ENCODE results near the gene FARP2.
"Not testable (repeated sequence)": the region's sequence is repeated elsewhere in the genome, so short reads cannot be mapped to it uniquely, and the experiment has no call there.

Gene FARP2

DNA sequence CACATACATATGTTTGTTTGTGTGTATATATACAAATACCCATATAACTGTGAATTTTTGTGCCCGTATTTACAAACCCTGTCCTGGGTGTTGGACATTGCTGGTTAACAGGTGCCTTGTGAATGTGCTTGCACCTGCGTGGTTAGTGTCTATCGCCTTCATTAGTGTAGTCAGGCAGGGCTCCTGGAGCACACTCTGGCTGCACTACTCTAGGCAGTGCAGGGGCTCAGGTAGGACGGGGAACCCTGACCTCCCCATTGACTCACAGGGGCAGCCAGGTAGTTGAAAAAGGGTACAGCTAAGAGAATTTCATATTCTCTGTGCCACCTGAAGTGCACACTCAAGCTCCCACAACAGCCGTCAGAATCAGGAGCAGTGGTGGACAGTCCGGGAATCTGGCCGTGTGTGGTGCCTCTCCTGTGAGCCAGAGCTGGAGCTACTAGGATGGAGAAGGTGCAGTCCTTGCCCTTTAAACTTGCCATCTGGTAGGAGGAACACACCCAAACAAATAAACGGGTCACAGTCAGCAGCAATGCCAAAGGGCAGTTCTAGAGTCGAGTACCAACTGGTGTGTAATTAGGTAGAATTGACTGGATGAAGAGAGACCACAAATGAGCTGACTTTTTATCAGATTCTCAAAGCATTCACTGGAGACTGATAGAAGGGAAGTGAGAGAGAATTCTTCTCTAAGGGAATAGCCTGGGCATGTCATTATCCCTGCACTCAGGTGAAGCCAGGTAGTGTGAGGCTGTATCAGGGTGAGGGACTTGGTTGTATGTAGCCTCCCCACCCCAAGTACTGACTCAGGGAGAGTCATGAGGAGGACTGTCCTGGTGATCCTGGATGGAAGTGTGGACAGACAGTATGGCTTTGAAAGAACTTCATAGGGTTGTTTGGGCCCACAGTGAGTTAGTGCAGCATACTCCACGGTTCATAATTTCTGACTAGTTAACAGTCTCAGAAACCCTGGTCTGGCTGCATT, 44.1 kb downstream of the FARP2 start:
- no peak for DNase-seq (ENCODE audit: low spot score)

DNA sequence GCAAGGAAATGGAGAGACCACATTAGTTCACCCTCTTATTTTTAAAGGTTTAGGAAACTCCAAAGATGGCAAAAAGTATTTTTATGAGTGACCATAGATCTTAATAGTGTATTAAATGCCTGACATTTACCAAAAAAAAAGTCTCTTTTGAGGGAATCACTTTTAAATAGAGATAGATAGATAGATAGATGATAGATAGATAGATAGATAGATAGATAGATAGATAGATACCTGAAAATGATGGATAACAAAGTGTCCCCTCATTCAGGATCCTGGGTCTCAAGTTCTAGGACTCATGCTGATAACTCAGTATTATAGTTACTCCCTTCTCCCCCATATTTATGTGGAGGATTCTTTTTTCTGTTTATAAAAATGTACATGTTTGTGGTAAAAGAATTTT, 52.8 kb downstream of the FARP2 start:
- DNase-seq (ENCODE audit: low spot score): no peak

DNA sequence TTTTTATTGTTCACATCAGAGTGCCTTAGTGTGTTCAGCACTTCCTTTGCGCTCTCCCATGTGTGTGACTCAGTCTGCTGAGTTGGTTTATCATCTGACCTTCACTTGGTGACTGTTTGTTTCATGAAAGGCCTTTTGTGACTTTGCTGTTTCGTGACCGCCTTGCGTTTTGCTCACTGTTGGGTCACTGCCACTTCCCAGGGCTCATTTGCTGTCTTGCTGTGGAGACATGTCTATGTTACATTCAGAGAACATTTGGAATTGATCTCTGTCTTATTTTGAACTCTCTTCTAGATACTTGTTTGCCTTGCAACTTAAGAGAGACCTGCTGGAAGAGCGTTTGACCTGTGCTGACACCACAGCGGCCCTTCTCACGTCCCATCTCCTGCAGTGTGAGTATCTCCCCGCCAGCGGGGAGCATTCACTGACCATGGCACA, 54.7 kb downstream of the FARP2 start:
- no peak for DNase-seq (ENCODE audit: low spot score)

DNA sequence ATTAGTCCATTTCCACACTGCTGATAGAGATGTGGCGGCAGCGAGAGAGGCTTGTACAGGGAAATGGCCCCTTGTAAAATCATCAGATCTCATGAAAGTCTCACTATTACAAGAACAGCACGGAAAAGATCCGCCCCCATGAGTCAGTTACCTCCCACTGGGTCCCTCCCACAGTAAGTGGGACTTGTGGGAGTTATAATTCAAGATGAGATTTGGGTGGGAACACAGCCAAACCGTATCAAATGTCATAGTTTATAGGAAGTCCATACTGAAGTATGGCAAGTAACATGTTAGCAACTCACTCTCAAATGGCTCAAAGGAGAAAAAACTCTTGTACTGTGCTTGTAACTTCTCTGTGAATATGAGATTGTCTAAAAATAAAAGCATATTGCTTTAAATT, 56.1 kb downstream of the FARP2 start:
- no peak for DNase-seq (ENCODE audit: low spot score)

DNA sequence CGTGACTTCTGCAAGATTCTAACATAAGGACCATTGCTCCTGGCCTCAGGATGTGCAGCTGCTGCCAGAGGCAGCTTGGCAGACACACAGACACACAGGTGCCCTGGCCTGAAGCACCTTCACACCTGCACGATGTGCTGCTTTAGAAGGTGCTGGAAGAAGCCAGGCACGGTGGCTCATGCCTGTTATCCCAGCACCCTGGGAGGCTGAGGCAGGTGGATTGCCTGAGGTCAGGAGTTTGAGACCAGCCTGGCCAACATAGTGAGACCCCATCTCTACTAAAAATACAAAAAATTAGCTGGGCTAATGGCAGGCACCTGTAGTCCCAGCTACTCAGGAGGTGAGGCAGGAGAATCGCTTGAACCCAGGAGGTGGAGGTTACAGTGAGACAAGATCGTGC, 57.4 kb downstream of the FARP2 start:
- DNase-seq (ENCODE audit: low spot score): not testable (repeated sequence)

DNA sequence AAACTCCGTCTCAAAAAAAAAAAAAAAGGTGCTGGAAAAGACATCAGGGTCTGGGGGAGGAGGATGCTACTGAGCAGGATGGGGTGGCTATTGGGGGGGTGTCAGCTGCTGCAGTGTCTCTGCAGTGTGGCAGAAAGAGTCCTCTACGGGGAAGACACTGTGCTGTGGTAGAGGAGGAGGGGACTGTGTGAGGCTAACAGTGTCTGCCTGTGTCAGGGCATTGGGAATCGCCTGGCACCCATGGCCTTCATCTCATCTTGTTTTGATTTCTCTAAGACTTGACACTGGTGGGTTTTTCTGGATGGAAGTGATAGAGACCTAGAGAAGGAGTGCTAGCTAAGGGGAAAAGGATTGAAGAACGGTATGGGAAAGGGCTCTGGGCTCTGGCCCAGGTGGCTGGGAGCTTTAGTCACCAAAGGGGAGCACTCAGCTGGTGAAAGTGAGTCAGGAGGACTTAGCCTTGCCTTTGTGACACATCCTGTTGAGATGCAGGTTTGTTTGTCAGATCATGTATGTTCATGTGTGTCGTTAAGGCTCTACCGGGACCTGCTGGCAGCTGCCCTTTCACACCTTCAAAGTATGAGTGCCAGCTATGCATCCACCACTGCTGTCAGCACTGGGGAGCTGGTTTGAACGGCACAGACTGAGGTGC, 58.0 kb downstream of the FARP2 start:
- DNase-seq (ENCODE audit: low spot score): no peak

DNA sequence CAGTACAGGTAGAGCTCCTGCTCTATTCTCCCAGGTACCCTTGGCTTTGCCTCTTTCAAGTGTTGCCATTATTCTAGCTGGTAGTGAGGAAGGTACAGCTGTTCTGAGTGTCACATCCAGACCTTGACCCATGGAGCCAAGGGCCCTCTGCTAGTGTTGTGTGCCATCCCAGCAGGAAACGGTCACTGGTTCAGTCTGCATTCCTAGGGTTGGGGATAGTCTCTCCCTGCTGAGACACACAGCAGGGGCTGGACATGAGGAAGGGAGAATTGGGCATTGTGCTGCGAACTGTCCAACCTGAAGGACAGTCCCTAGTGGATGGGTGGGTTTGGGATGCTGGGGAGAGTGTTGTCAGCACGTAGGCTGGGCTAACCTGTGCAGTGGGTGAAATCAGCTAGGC, 59.1 kb downstream of the FARP2 start:
- no peak for DNase-seq (ENCODE audit: low spot score)

DNA sequence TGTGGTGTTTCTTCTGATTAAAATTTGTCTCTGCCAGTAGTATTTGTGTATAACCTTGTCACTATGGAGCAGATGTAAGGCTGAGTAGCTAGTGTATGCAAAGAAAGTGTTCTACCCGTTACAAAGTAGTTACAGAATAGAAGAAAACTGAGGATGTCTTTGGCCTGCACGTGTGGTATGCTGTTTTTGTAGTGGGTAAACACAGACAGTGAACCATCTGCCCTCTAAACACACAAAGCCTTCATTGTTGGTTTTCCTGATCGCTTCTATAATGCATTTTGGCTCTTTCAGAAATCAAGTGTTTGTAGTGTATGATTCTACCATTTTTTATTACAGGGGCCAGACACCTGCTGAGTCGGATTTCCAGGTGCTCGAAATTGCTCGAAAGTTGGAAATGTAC, 61.5 kb downstream of the FARP2 start:
- no peak for DNase-seq (ENCODE audit: low spot score)

DNA sequence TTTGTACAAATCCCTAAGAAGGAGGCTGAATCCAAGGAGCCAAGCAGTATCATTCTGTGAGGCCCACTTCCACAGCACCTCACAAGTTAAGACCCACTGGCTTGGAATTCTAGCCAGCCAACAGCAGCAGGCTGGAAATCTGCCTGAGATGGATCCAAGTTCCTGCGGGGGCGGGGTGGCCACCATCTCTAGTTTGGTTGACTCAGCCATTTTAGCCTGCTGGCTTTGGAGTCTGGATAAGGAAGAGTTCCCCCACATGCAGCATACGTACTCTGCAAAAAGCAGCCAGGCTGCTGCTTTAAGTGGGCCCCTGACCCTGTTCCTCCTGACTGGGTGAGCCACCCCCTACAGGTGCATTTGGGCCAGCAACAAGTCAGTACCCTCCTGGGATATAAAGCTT, 65.2 kb downstream of the FARP2 start:
- DNase-seq (ENCODE audit: low spot score): no peak

DNA sequence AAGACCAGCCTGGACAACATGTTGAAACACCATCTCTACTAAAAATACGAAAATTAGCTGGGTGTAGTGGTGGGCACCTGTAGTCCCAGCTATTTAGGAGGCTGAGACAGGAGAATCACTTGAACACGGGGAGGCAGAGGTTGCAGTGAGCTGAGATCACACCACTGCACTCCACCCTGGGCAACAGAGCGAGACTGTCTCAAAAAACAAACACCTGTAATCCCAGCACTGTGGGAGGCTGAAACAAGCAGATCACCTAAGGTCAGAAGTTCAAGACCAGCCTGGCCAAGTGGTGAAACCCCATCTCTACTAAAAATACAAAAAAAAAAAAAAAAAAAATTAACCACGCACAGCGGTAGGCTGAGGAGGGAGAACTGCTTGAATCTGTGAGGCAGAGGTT, 65.9 kb downstream of the FARP2 start:
- not testable (repeated sequence) for DNase-seq (ENCODE audit: low spot score)

DNA sequence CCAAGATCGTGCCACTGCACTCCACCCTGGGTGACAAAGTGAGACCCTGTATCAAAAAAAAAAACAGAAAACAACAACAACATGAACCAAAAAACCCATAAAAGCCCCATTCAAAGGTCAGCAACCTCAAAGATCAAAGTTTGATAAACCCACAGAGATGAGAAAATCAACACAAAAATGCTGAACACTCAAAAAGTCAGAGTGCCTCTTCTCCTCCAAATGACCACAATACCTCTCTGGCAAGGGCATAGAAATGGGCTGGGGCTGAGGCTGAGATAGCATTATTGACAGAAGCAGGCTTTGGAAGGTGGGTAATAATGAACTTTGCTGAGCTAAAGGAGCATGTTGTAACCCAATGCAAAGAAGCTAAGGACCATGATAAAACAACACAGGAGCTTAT, 66.3 kb downstream of the FARP2 start:
- DNase-seq (ENCODE audit: low spot score): no peak

DNA sequence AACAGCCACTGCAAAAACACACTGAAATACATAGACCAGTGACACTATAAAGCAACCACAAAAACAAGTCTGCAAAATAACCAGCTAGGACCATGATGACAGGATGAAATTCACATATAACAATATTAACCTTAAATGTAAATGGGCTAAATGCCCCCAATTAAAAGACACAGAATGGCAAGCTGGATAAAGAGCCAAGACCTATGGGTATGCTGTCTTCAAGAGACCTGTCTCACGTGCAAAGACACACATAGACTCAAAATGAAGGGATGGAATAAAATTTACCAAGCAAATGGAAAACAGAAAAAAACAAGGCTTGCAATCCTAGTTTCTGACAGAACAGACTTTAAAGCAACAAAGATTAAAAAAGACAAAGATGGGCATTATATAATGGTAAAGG, 67.4 kb downstream of the FARP2 start:
- not testable (repeated sequence) for DNase-seq (ENCODE audit: low spot score)

DNA sequence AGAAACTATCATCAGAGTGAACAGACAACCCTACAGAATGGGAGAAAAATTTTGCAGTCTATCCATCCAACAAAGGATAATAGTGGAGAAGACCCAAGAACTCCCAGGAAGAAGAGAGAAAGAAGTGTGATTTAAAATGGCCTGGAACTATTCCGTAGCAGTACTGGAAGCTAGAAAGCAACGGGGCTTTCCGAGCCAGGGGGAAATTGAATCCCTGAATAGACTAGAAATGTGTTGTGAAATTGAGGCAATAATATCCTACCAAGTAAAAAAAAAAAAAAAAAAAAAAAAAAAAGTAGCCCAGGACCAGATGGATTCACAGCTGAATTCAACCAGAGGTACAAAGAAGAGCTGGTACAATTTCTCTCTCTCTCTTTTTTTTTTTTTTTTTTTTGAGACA, 69.3 kb downstream of the FARP2 start:
- no peak for DNase-seq (ENCODE audit: low spot score)

DNA sequence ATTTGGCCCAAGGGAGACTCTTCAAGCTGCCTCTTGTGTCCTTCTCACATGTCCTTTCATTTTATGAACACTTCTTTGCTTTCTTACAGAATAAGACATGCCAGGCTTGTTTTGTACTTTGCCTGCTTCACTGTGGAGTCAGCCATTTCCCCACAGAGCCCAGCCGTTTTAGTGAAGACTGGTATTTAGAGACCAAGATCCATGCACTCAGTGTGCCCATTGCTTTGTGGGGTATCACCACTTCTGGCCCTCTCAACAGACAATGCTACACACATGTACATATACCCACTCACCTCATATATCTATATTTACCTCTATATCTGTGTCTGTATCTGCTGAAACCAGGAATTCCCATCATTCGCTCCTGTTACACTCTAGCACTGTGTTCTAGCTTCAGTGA, 74.1 kb downstream of the FARP2 start:
- no peak for DNase-seq (ENCODE audit: low spot score)

DNA sequence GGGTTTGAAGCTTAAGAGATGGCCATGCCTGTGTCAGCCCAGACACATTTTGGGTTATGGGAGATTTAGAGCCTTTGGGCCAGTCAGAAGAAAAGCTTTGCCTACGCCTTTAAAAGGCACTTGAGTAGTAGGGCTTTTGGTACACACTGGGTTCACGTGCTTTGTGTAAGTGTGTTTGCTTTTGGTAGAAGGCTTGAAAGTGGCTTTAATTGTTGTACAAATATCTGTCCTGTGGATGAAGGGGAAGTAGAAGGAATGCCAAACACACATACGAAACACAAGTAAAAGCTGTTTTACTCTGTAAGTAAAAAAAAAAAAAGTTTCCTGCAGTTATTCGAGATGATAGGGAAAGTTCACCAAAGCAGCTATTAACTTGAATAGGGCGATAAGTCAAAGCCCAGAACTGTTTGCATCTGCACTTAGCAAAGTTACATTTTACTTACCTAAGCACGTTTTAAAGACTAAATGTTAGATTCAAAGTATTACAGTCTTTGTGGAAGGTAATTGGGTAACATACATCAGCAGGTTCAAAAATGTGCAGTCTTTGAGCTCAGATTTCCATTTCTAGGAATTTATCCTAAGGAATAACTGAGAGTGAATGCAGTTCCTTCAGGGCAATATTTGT, 76.9 kb downstream of the FARP2 start:
- no peak for DNase-seq (ENCODE audit: low spot score)

DNA sequence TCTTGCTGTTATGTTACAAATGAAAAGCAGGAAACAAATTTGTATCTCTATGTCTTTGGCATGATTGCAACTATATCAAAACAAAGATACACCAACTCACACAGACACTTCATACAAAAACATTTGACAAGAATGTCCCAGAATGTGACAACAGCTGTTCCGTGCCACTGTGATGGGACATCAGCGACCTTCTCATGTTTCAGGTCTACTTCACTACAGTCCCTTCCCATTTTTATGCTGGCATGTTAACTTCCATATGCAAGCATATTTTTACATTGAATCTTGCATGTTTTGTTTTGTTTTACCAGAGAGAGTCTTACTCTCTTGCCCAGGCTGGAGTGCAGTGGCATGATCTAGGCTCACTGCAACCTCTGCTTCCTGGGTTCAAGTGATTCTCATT, 81.1 kb downstream of the FARP2 start:
- DNase-seq (ENCODE audit: low spot score): no peak

DNA sequence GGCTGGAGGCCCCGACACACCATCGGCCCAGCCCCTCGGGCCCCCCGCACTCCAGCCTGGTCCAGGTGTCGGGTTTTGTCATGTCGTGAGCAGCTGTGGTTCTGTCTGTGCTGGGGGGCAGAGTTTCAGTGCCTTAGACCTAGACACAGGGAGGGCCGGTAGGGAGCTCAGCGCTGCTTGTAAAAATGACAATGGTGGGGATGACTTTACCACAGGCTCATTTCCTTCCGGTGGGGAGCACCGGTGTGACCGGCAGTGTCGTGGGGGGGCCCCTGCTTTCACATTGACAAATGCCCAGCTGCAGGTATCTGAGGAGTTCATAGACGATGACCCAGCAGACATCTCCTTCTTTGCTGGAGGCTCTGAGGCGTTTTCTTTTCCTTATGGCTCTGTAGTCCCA, 85.4 kb downstream of the FARP2 start:
- no peak for DNase-seq (ENCODE audit: low spot score)

DNA sequence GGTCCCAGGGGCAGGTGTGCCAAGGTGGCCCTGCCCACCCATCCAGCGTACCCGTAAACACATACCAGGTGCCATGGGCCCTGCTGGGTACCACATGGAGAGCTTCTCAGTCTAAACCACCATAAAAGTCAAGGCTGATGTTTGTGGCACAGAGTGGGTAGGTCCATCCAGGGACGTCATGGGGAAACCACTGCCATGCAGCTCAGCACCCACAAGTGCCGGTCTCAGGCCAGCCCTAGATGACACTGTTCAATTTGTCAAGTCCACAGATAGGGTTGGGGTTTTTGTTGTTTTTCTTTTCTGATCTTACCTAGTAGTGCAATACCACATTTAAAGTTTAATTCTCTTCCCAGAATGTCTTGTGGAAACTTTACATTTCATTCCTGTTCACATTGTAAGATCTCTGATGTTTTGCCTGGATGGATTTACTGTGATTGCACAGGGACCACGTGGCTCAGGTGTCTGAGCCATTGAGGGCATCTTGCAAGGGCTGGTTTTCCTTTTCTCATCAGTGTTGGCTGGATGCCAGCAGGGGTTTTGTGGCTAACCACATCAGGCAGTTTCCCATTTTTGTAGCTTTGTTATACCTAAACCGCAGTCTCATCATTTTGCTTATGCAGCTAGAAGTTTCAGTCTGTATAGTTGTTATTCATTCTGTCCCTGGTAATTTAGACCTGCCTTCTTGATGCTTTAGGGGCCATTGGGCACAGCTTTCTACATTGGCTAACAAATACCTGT, 87.6 kb downstream of the FARP2 start:
- peak; percentile 71 for DNase-seq (ENCODE audit: low spot score)

DNA sequence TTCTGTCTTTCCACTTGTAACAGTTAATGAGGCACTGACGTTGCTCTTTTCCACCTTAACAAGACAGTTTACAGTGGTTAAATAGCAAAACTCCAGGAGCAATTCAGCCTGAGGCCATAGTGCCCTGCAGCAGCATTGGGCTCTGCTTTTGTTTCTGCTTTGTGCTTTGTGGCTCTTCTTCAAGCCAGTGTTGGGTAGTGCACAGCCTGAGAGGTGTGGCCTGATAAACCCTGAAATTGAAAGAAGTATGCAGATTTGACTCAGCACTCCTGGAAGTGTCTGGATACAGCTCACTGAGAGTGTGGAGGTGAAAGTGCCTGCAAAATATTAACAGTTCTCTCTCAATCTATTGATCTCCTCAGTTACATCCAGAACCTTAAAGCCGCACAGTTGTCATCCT, 89.3 kb downstream of the FARP2 start:
- no peak for DNase-seq (ENCODE audit: low spot score)

DNA sequence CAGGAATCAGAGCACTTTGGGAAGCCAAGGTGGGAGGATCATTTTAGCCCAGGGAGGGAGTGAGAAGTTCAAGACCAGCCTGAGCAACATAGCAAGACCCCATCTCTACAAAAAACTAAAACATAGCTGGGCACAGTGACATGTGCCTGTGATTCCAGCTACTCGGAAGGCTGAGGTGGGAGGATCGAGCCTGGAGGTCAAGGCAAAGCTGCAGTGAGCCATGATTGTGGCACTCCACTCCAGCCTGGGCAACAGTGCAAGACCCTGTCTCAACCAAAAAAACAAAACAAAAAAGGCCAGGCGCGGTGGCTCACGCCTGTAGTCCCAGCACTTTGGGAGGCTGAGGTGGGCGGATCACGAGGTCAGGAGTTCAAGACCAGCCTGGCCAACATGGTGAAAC, 94.0 kb downstream of the FARP2 start:
- DNase-seq (ENCODE audit: low spot score): not testable (repeated sequence)

DNA sequence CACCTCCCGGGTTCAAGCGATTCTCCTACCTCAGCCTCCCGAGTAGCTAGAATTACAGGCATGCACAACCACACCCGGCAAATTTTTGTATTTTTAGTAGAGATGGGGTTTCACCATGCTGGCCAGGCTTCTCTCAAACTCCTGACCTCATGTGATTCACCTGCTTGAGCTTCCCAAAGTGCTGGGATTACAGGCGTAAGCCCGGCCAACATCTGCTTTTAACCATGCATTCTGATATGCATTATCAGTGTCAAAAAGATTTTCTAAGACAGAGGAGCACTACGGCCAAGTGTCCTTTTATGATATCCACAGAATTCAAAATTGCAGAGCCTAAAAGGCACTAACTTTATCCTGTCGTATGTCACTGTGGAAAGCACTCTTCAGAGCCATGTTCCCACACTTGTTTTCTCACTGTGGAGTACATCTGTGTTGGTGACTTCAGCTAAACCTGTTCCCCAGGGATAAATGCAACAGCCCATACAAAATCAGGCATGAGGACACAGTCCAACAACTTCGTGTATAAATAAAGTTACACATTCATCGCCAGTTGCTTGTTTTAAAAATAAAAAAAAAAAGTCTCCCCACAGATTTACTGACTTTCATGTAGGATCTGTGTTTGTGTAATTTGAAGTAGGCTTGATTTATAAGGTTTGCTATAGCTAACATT, 95.9 kb downstream of the FARP2 start:
- DNase-seq (ENCODE audit: low spot score): no peak

DNA sequence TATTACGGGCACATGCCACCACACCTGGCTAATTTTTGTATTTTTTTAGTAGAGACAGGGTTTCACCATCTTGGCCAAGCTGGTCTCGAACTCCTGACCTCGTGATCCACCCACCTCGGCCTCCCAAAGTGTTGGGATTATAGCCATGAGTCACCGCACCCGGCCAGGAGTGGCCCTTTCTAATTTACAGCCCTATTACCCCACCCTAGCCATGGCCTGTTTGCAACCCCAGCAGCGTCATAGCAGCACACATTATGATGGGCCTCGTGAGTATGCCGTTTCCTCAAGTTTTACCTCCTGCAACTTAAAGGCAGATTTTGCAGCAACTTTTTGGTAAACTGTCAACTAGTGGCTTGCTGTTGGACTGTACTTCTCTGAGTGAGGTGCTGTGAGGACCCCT, 97.8 kb downstream of the FARP2 start:
- DNase-seq (ENCODE audit: low spot score): not testable (repeated sequence)
